Measurements from ENCODE around the gene DNAH1.
A peak's percentile ranks its signal among the peaks of the same experiment; 100 is the strongest.

The DNAH1 gene

DNA sequence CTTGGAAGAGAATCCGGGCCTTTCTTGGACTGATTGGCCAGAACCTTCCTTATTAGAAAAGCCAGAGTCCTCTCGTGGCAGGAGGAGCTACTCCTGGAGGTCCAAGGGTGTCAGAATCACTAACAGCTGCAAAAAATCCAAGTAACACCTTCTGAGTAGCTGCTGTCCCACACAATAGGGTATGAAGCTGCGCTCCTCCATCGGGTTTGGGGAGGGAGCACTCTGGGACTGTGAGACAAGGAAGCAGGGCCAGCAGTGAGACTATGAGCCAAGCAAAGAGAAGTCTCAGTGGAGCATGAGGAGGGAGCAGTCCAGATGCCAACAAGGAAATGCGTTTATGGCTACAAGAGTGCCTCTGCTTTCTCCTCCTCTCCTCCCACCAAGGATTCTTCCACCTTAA is 107.1 kb downstream of the DNAH1 start:
- no peak overlapping the region for H3K9ac ChIP-seq (ENCODE audit: low read length)
- no peak for TF ChIP-seq EZH2phosphoT487 (conservative IDR thresholded peaks at IDR 0.05; ENCODE audit: low read length)
- TF ChIP-seq, protein P1, sequence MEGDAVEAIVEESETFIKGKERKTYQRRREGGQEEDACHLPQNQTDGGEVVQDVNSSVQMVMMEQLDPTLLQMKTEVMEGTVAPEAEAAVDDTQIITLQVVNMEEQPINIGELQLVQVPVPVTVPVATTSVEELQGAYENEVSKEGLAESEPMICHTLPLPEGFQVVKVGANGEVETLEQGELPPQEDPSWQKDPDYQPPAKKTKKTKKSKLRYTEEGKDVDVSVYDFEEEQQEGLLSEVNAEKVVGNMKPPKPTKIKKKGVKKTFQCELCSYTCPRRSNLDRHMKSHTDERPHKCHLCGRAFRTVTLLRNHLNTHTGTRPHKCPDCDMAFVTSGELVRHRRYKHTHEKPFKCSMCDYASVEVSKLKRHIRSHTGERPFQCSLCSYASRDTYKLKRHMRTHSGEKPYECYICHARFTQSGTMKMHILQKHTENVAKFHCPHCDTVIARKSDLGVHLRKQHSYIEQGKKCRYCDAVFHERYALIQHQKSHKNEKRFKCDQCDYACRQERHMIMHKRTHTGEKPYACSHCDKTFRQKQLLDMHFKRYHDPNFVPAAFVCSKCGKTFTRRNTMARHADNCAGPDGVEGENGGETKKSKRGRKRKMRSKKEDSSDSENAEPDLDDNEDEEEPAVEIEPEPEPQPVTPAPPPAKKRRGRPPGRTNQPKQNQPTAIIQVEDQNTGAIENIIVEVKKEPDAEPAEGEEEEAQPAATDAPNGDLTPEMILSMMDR (IDR thresholded peaks at IDR 0.05; ENCODE audit: insufficient read depth, low read length, poor library complexity, severe bottlenecking) = no peak

DNA sequence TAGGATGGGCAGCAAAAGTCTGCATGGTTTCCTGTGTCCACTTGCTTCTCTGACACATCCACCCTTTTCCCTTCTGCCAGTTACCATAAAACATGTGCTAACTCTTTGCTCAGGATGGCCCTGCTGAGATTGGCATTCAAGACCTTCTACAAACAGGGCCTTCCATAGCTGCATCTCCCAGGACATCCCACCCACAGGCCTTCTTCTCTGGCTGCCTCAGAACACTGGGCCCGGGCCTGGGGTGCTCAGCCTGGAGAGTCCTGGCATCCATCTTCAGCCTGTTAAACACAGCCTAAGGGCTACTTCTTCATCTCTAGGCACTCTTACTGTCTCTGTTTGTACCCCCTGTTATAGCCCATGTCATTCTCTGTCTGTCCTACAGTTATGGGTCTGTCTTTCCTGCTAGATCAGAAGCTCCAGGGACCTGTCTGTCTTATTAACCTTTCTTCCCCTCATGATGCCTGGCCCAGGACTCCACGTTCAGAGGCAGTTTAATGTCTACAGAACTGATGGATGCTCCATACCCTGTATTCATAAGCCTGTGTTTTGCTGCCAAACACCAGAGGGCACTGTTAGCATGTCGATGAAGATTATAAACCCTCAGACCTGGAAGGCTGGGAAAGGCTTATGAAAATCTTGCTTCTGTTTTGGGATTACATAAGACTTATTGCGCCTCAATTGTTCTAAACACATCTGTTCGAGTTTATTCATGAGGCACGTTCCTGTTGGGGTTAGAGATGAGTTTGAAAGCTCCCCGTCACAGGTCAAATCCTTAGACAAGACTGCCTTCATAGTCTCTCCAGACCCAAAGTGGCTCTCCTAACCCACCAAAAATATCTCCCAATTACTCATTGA is 112.3 kb downstream of the DNAH1 start:
- H3K4me2 ChIP-seq (ENCODE audit: low read depth, low read length, poor library complexity, severe bottlenecking) = no peak overlapping the region
- H3K9me2 ChIP-seq (replicated peaks; ENCODE audit: insufficient read depth, low read length) = no peaks in the 10 kb centered on the region
- H4K20me1 ChIP-seq (ENCODE audit: low read depth, low read length) = no peaks in the 10 kb centered on the region
- no peak overlapping the region for H2AFZ ChIP-seq (ENCODE audit: low read depth, low read length, severe bottlenecking)
- H3K4me3 ChIP-seq (ENCODE audit: insufficient read depth, low read length, poor library complexity, severe bottlenecking) = no peak overlapping the region
- H3K27me3 ChIP-seq (ENCODE audit: low read length) = no peaks in the 10 kb centered on the region
- no peaks in the 10 kb centered on the region for H3K36me3 ChIP-seq (ENCODE audit: low read length)
- H3K27ac ChIP-seq (ENCODE audit: low read depth, low read length) = no peak overlapping the region
- H3K9me3 ChIP-seq (ENCODE audit: insufficient read depth, low read length) = no peaks in the 10 kb centered on the region
- no peaks in the 10 kb centered on the region; the same call in 1 of the 2 replicates for H3F3A ChIP-seq (ENCODE audit: insufficient read depth)
- H3K9ac ChIP-seq (ENCODE audit: low read length) = no peak overlapping the region
- TF ChIP-seq EZH2phosphoT487 (conservative IDR thresholded peaks at IDR 0.05; ENCODE audit: low read length) = no peak
- TF ChIP-seq, protein P1 (IDR thresholded peaks at IDR 0.05; ENCODE audit: insufficient read depth, low read length, poor library complexity, severe bottlenecking) = peak; percentile 90
- H3K79me2 ChIP-seq (ENCODE audit: insufficient read depth, low read length) = no peaks in the 10 kb centered on the region

More for the DNA sequence above, 107.1 kb downstream of the DNAH1 start:
- H3K9me2 ChIP-seq (replicated peaks; ENCODE audit: insufficient read depth, low read length) = no peaks in the 10 kb centered on the region
- H3K9me3 ChIP-seq (ENCODE audit: insufficient read depth, low read length) = no peaks in the 10 kb centered on the region
- no peak overlapping the region for H3K4me2 ChIP-seq (ENCODE audit: low read depth, low read length, poor library complexity, severe bottlenecking)
- H3K79me2 ChIP-seq (ENCODE audit: insufficient read depth, low read length) = no peaks in the 10 kb centered on the region
- no peaks in the 10 kb centered on the region for H3K27me3 ChIP-seq (ENCODE audit: low read length)
- peaks cover under 1% of the 10 kb centered on the region; the same call in 1 of the 2 replicates for H3F3A ChIP-seq (ENCODE audit: insufficient read depth)
- H3K27ac ChIP-seq (ENCODE audit: low read depth, low read length) = no peak overlapping the region
- no peaks in the 10 kb centered on the region for H4K20me1 ChIP-seq (ENCODE audit: low read depth, low read length)
- H3K36me3 ChIP-seq (ENCODE audit: low read length) = no peaks in the 10 kb centered on the region
- H2AFZ ChIP-seq (ENCODE audit: low read depth, low read length, severe bottlenecking) = no peak overlapping the region
- no peak overlapping the region for H3K4me3 ChIP-seq (ENCODE audit: insufficient read depth, low read length, poor library complexity, severe bottlenecking)

GRCh38 chr3:52429031-52429430 is 112.9 kb downstream of the DNAH1 start:
- TF ChIP-seq, protein P1 (IDR thresholded peaks at IDR 0.05; ENCODE audit: insufficient read depth, low read length, poor library complexity, severe bottlenecking) = no peak
- no peak for TF ChIP-seq EZH2phosphoT487 (conservative IDR thresholded peaks at IDR 0.05; ENCODE audit: low read length)
- no peaks in the 10 kb centered on the region for H3K79me2 ChIP-seq (ENCODE audit: insufficient read depth, low read length)
- no peak overlapping the region for H3K4me2 ChIP-seq (ENCODE audit: low read depth, low read length, poor library complexity, severe bottlenecking)
- no peak overlapping the region for H2AFZ ChIP-seq (ENCODE audit: low read depth, low read length, severe bottlenecking)
- no peaks in the 10 kb centered on the region; the same call in 1 of the 2 replicates for H3F3A ChIP-seq (ENCODE audit: insufficient read depth)
- H3K36me3 ChIP-seq (ENCODE audit: low read length) = no peaks in the 10 kb centered on the region
- H3K27ac ChIP-seq (ENCODE audit: low read depth, low read length) = no peak overlapping the region
- no peak overlapping the region for H3K9ac ChIP-seq (ENCODE audit: low read length)
- no peaks in the 10 kb centered on the region for H4K20me1 ChIP-seq (ENCODE audit: low read depth, low read length)
- no peaks in the 10 kb centered on the region for H3K9me2 ChIP-seq (replicated peaks; ENCODE audit: insufficient read depth, low read length)
- H3K4me3 ChIP-seq (ENCODE audit: insufficient read depth, low read length, poor library complexity, severe bottlenecking) = no peak overlapping the region
- no peaks in the 10 kb centered on the region for H3K27me3 ChIP-seq (ENCODE audit: low read length)
- no peaks in the 10 kb centered on the region for H3K9me3 ChIP-seq (ENCODE audit: insufficient read depth, low read length)

All from SU-DHL-6 (cell line).